HepG2 (cell line): ENCODE data around the gene FOSL2. TPM values are rescaled to one million over a fixed set of nuclear protein-coding genes. Genes with fewer than 3 reads are reported as not detected.

Experiments used
- EED ChIP-seq: sonication (generic); formaldehyde crosslinking; IDR thresholded peaks from 2 replicates; pipeline ENCODE4 v1.5.0; 2020; ENCODE audit warnings: mild to moderate bottlenecking, missing genetic modification reagents
- HIVEP1 ChIP-seq: sonication (generic); formaldehyde crosslinking; IDR thresholded peaks from 2 replicates; pipeline ENCODE4 v1.4.0; 2020; ENCODE audit warnings: mild to moderate bottlenecking, missing genetic modification reagents
- HNRNPL ChIP-seq: fragments of 200-400 bp; formaldehyde crosslinking; IDR thresholded peaks from 2 replicates; pipeline ENCODE4 v1.6.1; 2017; ENCODE audit warnings: mild to moderate bottlenecking, low read depth, low read length
- MTF2 ChIP-seq: sonication (generic); formaldehyde crosslinking; IDR thresholded peaks from 2 replicates; pipeline ENCODE4 v1.5.0; 2020; ENCODE audit warnings: missing genetic modification reagents, borderline replicate concordance
- PPARG ChIP-seq: conservative IDR thresholded peaks from 2 replicates; pipeline ENCODE4 v1.6.1; 2016; ENCODE audit warnings: missing biosample characterization, missing genetic modification reagents
- ZFP90 ChIP-seq: sonication (generic); formaldehyde crosslinking; IDR thresholded peaks from 2 replicates; pipeline ENCODE4 v1.8.0; 2022; ENCODE audit warnings: missing genetic modification reagents, mild to moderate bottlenecking, inconsistent platforms, borderline replicate concordance
- ZFY ChIP-seq: sonication (generic); formaldehyde crosslinking; IDR thresholded peaks from 2 replicates; pipeline ENCODE4 v1.4.0; 2020; ENCODE audit warnings: missing genetic modification reagents
- ZNF24 ChIP-seq: fragments of 450-650 bp; IDR thresholded peaks from 2 replicates; pipeline ENCODE4 v1.6.1; 2017; ENCODE audit warnings: antibody characterized with exemption, mild to moderate bottlenecking
- ZNF331 ChIP-seq: sonication (generic); formaldehyde crosslinking; IDR thresholded peaks from 2 replicates; pipeline ENCODE4 v1.4.0; 2020; ENCODE audit warnings: missing genetic modification reagents
- polyA plus RNA-seq, 8 experiments: library from polyadenylated mRNA; depleted of rRNA in 3 of 8; stranded (reverse) in 7 of 8; unstranded in 1 of 8; fragments of >200 nt; fragmentation: Illumina TruSeq in 4 of 8; extraction: Trizol in 4 of 8; gene quantifications; 2 replicates each; pipeline versions ENCODE4 v1.2.1 to v1.2.3, GENCODE V29; 2011 to 2016; ENCODE audit warnings: low read depth in 4 of 8, missing spikeins in 1 of 8, mixed read lengths in 1 of 8; ENCODE audit not compliant: insufficient read depth in 1 of 8
- total RNA-seq, 5 experiments: library from RNA; depleted of rRNA; stranded (reverse); fragments of >200 nt; fragmentation: Illumina TruSeq; extraction: Trizol; gene quantifications; 2 replicates each; pipeline ENCODE4 v1.2.3, GENCODE V29; 2016; ENCODE audit warnings: low read depth in 1 of 5
- TF ChIP-seq, protein P1 (sequence below): sonication (generic); formaldehyde crosslinking; conservative IDR thresholded peaks from 2 replicates; pipeline ENCODE4 v1.5.0; 2020; ENCODE audit warnings: missing genetic modification reagents
- TF ChIP-seq, protein P2 (sequence below): IDR thresholded peaks from 2 replicates; pipeline ENCODE4 v1.6.1; 2016; ENCODE audit warnings: mild to moderate bottlenecking, missing biosample characterization, missing genetic modification reagents
- TF ChIP-seq, protein P3 (sequence below): sonication (generic); formaldehyde crosslinking; conservative IDR thresholded peaks from 2 replicates; pipeline ENCODE4 v1.4.0; 2020; ENCODE audit warnings: mild to moderate bottlenecking, missing genetic modification reagents, moderate library complexity
- TF ChIP-seq, protein P4 (sequence below): sonication (generic); formaldehyde crosslinking; IDR thresholded peaks from 2 replicates; pipeline ENCODE4 v1.5.1; 2020; ENCODE audit warnings: mild to moderate bottlenecking, missing genetic modification reagents, moderate library complexity
- TF ChIP-seq, protein P5 (sequence below): sonication (generic); formaldehyde crosslinking; IDR thresholded peaks from 2 replicates; pipeline ENCODE4 v1.4.0; 2020; ENCODE audit warnings: missing genetic modification reagents, mild to moderate bottlenecking, borderline replicate concordance
- TF ChIP-seq, protein P6 (sequence below): sonication (generic); formaldehyde crosslinking; IDR thresholded peaks from 2 replicates; pipeline ENCODE4 v1.5.1; 2020; ENCODE audit warnings: missing genetic modification reagents, mild to moderate bottlenecking, borderline replicate concordance

FOSL2 gene
- total and polyA plus RNA-seq, 2 of the 13 experiments (the other 11 are each of a cell fraction or from before 2014, with no cell fraction given) = 3.4 to 18.1 TPM

DNA sequence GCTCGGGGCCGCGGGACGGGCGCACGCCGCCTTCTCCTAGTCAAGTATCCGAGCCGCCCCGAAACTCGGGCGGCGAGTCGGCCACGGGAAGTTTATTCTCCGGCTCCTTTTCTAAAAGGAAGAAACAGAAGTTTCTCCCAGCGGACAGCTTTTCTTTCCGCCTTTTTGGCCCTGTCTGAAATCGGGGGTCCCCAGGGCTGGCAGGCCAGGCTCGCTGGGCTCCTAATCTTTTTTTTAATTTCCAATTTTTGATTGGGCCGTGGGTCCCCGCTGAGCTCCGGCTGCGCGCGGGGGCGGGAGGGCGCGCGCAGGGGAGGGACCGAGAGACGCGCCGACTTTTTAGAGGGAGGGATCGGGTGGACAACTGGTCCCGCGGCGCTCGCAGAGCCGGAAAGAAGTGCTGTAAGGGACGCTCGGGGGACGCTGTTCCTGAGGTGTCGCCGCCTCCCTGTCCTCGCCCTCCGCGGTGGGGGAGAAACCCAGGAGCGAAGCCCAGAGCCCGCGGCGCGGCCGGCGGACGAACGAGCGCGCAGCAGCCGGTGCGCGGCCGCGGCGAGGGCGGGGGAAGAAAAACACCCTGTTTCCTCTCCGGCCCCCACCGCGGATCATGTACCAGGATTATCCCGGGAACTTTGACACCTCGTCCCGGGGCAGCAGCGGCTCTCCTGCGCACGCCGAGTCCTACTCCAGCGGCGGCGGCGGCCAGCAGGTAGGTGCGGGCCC, 617 bp downstream of the FOSL2 start (continued):
- TF ChIP-seq, protein P1, sequence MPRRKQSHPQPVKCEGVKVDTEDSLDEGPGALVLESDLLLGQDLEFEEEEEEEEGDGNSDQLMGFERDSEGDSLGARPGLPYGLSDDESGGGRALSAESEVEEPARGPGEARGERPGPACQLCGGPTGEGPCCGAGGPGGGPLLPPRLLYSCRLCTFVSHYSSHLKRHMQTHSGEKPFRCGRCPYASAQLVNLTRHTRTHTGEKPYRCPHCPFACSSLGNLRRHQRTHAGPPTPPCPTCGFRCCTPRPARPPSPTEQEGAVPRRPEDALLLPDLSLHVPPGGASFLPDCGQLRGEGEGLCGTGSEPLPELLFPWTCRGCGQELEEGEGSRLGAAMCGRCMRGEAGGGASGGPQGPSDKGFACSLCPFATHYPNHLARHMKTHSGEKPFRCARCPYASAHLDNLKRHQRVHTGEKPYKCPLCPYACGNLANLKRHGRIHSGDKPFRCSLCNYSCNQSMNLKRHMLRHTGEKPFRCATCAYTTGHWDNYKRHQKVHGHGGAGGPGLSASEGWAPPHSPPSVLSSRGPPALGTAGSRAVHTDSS = no peak
- TF ChIP-seq ZFY (CRISPR knock-in tag) (no peak; the same call in 1 of the 2 replicates), ZNF24 (no peak), MTF2 (CRISPR knock-in tag) (no peak), ZNF331 (CRISPR knock-in tag) (peak; percentile 42; the same call in 1 of the 2 replicates), ZFP90 (CRISPR knock-in tag) (0 out of 2 replicates have a peak, but pooled peaks have one; percentile 21), EED (CRISPR knock-in tag) (no peak; the same call in 1 of the 2 replicates), HNRNPL (0 out of 2 replicates have a peak, but pooled peaks have one; percentile 23), PPARG (CRISPR knock-in tag) (0 out of 2 replicates have a peak, but pooled peaks have one; percentile 11), HIVEP1 (CRISPR knock-in tag) (no peak)
- TF ChIP-seq, protein P2, sequence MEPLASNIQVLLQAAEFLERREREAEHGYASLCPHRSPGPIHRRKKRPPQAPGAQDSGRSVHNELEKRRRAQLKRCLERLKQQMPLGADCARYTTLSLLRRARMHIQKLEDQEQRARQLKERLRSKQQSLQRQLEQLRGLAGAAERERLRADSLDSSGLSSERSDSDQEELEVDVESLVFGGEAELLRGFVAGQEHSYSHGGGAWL = peak; percentile 27; the same call in 1 of the 2 replicates
- TF ChIP-seq, protein P3, sequence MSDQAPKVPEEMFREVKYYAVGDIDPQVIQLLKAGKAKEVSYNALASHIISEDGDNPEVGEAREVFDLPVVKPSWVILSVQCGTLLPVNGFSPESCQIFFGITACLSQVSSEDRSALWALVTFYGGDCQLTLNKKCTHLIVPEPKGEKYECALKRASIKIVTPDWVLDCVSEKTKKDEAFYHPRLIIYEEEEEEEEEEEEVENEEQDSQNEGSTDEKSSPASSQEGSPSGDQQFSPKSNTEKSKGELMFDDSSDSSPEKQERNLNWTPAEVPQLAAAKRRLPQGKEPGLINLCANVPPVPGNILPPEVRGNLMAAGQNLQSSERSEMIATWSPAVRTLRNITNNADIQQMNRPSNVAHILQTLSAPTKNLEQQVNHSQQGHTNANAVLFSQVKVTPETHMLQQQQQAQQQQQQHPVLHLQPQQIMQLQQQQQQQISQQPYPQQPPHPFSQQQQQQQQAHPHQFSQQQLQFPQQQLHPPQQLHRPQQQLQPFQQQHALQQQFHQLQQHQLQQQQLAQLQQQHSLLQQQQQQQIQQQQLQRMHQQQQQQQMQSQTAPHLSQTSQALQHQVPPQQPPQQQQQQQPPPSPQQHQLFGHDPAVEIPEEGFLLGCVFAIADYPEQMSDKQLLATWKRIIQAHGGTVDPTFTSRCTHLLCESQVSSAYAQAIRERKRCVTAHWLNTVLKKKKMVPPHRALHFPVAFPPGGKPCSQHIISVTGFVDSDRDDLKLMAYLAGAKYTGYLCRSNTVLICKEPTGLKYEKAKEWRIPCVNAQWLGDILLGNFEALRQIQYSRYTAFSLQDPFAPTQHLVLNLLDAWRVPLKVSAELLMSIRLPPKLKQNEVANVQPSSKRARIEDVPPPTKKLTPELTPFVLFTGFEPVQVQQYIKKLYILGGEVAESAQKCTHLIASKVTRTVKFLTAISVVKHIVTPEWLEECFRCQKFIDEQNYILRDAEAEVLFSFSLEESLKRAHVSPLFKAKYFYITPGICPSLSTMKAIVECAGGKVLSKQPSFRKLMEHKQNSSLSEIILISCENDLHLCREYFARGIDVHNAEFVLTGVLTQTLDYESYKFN (CRISPR knock-in tag) = no peak
- TF ChIP-seq, protein P4, sequence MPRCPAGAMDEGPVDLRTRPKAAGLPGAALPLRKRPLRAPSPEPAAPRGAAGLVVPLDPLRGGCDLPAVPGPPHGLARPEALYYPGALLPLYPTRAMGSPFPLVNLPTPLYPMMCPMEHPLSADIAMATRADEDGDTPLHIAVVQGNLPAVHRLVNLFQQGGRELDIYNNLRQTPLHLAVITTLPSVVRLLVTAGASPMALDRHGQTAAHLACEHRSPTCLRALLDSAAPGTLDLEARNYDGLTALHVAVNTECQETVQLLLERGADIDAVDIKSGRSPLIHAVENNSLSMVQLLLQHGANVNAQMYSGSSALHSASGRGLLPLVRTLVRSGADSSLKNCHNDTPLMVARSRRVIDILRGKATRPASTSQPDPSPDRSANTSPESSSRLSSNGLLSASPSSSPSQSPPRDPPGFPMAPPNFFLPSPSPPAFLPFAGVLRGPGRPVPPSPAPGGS (CRISPR knock-in tag) = 0 out of 2 replicates have a peak, but pooled peaks have one; percentile 64
- TF ChIP-seq, protein P5, sequence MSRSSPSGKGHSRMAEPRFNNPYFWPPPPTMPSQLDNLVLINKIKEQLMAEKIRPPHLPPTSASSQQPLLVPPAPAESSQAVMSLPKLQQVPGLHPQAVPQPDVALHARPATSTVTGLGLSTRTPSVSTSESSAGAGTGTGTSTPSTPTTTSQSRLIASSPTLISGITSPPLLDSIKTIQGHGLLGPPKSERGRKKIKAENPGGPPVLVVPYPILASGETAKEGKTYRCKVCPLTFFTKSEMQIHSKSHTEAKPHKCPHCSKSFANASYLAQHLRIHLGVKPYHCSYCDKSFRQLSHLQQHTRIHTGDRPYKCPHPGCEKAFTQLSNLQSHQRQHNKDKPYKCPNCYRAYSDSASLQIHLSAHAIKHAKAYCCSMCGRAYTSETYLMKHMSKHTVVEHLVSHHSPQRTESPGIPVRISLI = peak; percentile 29; the same call in 1 of the 2 replicates
- TF ChIP-seq, protein P6, sequence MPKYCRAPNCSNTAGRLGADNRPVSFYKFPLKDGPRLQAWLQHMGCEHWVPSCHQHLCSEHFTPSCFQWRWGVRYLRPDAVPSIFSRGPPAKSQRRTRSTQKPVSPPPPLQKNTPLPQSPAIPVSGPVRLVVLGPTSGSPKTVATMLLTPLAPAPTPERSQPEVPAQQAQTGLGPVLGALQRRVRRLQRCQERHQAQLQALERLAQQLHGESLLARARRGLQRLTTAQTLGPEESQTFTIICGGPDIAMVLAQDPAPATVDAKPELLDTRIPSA (CRISPR knock-in tag) = no peak; the same call in 1 of the 2 replicates
